TTC549 (cell line): ENCODE data around the gene C2CD2.

Experiments
- FAIRE-seq: peaks from 2 replicates; lab custom pipeline; 2012; peaks lifted over from hg19 to GRCh38; lab: Jason Lieb, UNC

Gene C2CD2

DNA sequence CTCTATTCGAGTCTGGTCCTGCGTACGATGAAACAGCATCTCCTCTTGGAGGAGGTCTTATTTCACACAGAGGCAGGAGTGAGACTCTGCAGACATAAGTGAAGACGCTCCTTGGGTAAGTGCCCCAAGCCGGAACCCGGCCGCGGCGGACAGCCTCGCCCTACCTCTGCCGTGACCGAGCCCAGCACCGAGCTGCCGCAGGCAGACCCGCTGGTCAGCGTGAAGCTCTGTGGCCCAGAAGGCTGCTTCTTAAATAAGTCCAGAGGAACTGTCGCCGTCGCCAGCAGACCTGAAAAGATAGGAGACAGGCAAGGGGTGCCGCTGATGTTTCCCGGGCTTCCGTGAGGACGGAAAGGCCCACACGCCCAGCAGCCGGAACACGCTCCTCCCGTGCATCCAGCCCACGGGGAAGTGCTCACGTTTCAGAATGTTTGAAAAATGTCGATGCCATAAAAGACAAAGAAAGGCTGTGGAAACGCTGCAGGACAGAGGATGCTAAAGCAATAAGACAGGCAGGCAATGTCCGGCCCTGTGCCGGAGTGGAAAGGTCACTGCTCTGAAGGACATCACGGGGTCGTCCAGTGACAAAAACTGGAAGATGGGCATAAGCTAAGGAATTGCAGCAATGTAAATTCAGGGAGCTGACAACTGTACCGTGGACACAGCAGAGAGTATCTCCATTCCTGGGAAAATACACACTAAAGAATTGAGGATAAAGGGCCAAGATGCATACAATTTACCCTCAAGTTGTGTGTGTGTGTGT, 46.1 kb downstream of the C2CD2 start:
- FAIRE-seq, result no peak

DNA sequence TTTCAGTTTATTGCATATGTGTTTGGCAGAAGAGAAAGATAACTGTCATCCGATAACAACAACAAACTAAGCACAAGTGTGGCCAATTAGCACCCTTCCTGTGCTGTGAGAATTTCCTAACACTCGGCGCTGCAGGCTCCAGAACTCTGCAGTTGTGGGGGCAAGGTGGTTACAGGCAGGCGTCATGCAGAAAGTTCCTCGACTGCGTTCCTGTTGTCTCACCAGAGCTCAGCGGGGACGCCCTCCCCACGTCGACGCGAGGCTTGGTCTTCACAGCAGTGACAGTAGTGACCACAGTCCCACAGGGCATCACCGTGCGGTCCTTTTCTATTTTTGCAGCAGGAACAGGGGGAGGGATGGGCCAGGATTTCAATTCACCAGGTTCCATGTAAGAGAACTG, 47.0 kb downstream of the C2CD2 start:
- no peak for FAIRE-seq

- FAIRE-seq, result no peak
These were observed 50.1 kb downstream of the C2CD2 start for GRCh38 chr21:41903559-41904351.

DNA sequence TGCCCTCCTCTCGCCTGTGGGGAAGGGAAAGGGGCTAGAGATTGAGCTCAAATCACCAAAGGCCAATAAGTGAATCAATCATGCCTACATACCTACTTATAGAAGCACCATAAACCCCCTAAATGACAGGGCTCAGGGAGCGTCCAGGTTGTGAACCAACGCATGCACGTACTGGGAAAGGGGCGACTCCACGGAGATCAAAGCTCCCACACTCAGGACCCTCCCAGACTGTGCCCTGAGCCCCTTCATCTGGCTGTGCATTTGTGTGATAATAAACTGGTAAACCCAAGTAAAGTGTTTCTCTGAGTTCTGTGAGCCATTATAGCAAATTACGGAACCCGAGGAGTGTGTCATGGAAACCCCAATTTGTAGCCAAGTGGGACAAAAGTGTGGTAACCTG, 50.9 kb downstream of the C2CD2 start:
- FAIRE-seq, result no peak

GRCh38 chr21:41901782-41902181, 52.0 kb downstream of the C2CD2 start:
- no peak for FAIRE-seq

GRCh38 chr21:41901099-41901498, 52.7 kb downstream of the C2CD2 start:
- FAIRE-seq, result no peak

DNA sequence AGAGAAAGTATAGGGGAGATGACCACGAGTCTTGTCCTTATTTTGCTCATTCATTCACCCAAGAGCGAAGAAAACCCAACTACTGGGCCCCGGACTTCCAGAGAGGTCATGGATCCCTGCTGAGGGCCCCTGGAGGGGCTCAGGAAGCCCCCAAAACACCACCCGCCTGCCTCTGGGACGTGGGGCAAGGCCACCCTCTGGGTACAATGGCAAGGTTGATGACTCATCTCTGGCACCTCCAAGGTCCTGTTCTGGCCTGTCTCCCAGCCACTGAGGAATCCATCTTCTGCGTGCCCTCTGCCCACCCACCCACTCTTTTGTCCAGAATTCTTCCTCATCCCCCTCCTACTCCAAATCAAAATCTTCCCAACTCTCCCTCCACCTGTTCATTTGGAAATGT, 53.4 kb downstream of the C2CD2 start:
- no peak for FAIRE-seq

GRCh38 chr21:41899426-41900202, 54.2 kb downstream of the C2CD2 start:
- no peak for FAIRE-seq

GRCh38 chr21:41898998-41899397, 54.8 kb downstream of the C2CD2 start:
- no peak for FAIRE-seq

DNA sequence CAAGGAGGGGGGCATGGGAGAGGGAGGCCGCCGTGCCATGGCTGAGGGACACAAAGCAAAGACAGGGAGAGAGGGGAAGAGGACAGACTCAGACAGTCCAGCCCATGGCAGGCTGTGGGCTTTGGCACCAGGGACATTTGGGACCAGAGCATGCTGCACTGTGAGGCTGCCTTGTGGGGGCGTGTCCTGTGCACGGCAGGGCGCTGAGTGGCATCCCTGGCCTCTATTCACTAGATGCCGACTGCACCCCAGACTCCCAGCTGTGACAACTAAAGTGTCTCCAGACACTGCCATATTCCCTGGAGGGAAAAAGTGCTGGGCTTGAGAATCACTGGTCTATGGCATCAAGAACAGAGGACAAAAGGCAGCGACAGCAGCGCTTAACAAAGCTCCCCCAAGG, 56.1 kb downstream of the C2CD2 start:
- FAIRE-seq, result no peak

- no peak for FAIRE-seq
These were observed 56.7 kb downstream of the C2CD2 start for GRCh38 chr21:41897047-41897669.

GRCh38 chr21:41895643-41896493, 58.0 kb downstream of the C2CD2 start:
- FAIRE-seq, result no peak

GRCh38 chr21:41894922-41895557, 58.8 kb downstream of the C2CD2 start:
- FAIRE-seq, result no peak

- FAIRE-seq, result no peak
These were observed 59.3 kb downstream of the C2CD2 start for GRCh38 chr21:41894511-41894910.

DNA sequence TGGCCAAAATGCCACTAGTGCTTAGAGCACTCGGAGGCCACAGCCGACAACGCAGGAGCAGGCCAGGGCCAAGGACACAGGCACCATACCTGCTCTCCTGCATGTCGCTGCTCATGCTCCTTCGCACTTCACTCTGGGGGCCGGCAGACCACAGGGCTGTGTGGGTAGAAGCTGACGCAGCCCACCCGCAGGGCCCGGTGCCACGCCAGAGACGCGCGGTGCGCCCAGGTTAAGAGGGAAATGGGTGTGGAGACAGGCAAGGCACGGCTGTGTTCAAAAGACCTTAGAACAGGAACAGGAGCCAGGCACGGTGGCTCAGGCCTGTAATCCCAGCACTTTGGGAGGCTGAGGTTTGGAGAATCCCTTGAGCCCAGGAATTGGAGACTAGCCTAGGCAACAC, 61.1 kb downstream of the C2CD2 start:
- FAIRE-seq, result no peak

DNA sequence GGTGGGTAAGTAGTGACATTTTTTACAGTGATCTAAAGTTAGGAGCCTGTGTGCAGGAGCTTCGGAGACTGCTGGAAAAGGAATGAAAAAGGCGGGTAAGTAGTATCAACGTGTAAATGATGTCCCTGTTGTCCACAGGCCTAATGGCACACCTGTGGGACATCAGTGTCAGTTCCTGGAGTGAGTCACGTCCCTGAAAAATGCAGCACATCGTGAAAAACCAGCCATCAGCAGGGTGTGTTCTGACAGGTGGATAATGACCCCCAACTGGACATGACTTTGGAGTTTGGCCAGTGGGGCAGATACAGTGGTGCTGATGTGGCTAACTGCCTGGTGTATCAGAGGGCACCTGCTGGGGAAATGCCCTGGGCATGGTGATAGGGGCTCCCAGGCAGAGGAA, 62.7 kb downstream of the C2CD2 start:
- no peak for FAIRE-seq

DNA sequence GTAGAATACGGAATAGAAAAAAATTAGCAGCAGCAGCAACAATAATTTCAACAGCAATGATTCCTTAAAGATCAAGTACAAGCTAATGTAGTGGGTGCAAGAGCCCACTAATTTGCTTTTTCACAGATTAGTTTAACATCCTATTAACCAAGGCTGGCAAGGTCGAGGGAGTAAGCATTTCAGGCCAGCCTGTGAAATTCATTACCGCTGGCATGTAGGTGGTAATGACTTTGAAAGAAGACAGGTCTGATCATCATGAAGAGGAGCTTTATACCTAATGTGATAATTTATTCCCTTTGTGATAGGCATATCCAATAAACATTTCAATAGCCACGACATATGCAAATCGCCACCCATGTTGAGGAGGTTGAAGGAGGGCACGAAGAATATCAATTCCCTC, 63.5 kb downstream of the C2CD2 start:
- no peak for FAIRE-seq

DNA sequence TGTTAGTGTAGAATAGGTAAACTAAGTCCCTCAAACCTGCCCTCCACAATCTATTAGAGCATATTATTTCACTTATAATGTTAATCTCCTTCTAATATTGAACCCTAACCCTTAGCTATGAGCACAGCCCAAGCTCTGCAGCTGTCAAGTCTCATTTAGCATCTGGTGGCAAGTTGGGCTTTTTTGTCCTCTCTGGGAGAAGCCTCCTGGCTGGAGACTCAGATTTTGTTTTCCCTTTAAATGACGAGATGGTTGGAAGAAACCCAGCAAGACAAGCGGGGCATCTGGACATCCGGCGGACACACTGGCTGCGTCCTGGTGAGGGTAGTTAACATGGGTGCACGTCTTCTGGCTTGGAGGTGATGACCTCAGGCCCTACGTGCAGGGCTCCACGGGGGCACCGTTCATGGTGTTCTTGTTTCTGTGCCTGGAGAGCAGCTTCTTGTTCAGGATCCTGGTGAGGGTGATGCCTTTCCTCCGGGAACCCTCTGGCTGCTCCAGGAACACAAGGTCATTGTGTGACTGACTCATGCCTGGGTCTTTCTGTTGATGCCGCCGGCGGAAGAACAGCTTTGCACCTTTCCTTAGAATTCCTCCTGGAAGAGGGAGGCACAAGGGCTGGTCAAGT, 65.0 kb downstream of the C2CD2 start:
- no peak for FAIRE-seq

- FAIRE-seq, result no peak
These were observed 66.2 kb downstream of the C2CD2 start for GRCh38 chr21:41887667-41888066.

- no peak for FAIRE-seq
These were observed 67.5 kb downstream of the C2CD2 start for GRCh38 chr21:41886328-41886727.
